Stimulated activated naive CD8-positive, alpha-beta T cell treated with anti-CD3 and anti-CD28 coated beads, Interleukin-15, Interleukin-2, amounts not matched to agents 100 ng/mL and 50 ng/mL, for 24 hours (primary cell): ENCODE measurements around the gene SLC51B.
"Not testable (repeated sequence)": the region's sequence is repeated elsewhere in the genome, so short reads cannot be mapped to it uniquely, and the experiment has no call there.

Experiments used
- H3K27ac Mint-ChIP-seq: one replicate; pipeline ENCODE4 v1.8.0; 2021; ENCODE audit warnings: mild to moderate bottlenecking, mixed read lengths
- H3K27me3 Mint-ChIP-seq: one replicate; pipeline ENCODE4 v1.8.0; 2021; ENCODE audit warnings: mixed read lengths
- H3K36me3 Mint-ChIP-seq: one replicate; pipeline ENCODE4 v1.8.0; 2021; ENCODE audit warnings: low read depth, mixed read lengths
- H3K4me1 Mint-ChIP-seq: one replicate; pipeline ENCODE4 v1.8.0; 2021; ENCODE audit warnings: low read depth, mixed read lengths
- H3K4me3 Mint-ChIP-seq: one replicate; pipeline ENCODE4 v1.8.0; 2021; ENCODE audit warnings: mild to moderate bottlenecking, mixed read lengths
- H3K9me3 Mint-ChIP-seq: one replicate; pipeline ENCODE4 v1.8.0; 2021; ENCODE audit warnings: mixed read lengths

The SLC51B gene

DNA sequence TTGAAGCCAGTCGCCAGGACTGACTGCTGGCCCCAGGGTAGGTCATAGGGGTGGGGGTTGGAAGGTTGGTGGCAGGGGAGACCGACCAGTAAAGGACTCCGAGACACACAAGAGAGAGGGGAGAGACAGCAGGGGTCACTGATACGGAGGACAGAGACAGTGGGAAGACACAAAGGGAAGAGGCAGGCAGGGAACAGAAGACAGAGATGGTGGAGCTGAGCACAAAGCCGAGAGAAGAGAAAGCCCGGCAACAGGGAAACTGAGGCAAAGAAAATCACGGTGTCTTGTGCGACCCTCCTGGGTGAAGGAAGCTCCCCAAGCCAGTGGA, 22.1 kb downstream of the SLC51B start:
- Mint-ChIP-seq H3K4me1 (no peaks in the 10 kb centered on the region), H3K27me3 (peaks cover 27% of the 10 kb centered on the region), H3K9me3 (no peaks in the 10 kb centered on the region), H3K27ac (no peak overlapping the region), H3K36me3 (no peaks in the 10 kb centered on the region), H3K4me3 (no peak overlapping the region)

GRCh38 chr15:65067645-65068402, 22.6 kb downstream of the SLC51B start, which contains the start of gene RASL12:
Gene RASL12 (minus strand): TSS chr15:65067991. CDS start chr15:65067835, 156 bp downstream.
- no peaks in the 10 kb centered on the region for H3K9me3 Mint-ChIP-seq
- no peaks in the 10 kb centered on the region for H3K36me3 Mint-ChIP-seq
- no peak within 1 kb of the TSS for H3K4me3 Mint-ChIP-seq
- H3K27ac Mint-ChIP-seq = no peak within 1 kb of the TSS
- peaks cover 27% of the 10 kb centered on the region for H3K27me3 Mint-ChIP-seq
- no peaks in the 10 kb centered on the region for H3K4me1 Mint-ChIP-seq

GRCh38 chr15:65068403-65068788, 23.2 kb downstream of the SLC51B start:
- Mint-ChIP-seq H3K4me1 (no peaks in the 10 kb centered on the region), H3K36me3 (no peaks in the 10 kb centered on the region), H3K27ac (no peak overlapping the region), H3K9me3 (no peaks in the 10 kb centered on the region), H3K27me3 (peaks cover 27% of the 10 kb centered on the region), H3K4me3 (no peak overlapping the region)

GRCh38 chr15:65069179-65069578, 24.0 kb downstream of the SLC51B start:
- Mint-ChIP-seq H3K4me3 (no peak overlapping the region), H3K36me3 (no peaks in the 10 kb centered on the region)

DNA sequence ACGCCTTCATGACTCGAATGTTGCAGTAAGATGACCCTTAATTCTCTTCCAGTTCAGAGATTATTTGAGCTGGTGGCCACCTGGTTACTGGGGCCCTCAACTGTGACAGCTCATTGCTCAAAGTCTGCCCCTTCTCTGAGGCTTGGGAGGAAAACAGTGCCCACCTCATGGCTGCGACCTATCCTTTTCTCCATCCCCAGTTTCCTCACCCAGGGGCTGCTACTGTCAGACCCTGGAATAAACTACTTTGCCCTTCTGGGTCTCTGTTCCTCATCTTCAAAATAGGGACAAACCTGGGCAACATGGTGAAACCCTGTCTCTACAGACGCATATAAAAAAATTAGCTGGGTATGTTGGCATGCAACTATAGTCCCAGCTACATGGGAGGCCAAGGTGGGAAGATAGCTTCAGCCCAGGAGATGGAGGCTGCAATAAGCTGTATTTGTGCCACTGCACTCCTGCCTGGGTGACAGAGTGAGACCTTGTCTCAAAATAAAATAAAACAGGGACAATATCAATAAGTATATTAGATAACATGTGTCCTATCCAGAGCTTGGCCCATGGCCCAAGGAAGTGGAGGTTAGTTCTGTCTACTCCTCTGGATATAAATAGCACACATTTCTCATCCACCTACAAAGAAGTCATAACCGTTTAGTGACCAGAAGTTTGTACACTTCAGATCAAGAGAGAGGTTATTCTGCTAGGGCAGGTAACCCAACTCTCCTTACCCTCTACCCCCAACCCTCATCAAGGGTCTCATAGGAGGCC, 24.8 kb downstream of the SLC51B start:
- Mint-ChIP-seq H3K4me1 (no peaks in the 10 kb centered on the region), H3K9me3 (no peaks in the 10 kb centered on the region), H3K4me3 (no peak overlapping the region), H3K36me3 (no peaks in the 10 kb centered on the region), H3K27me3 (peaks cover 27% of the 10 kb centered on the region), H3K27ac (no peak overlapping the region)

More at GRCh38 chr15:65069179-65069578, 24.0 kb downstream of the SLC51B start:
- Mint-ChIP-seq H3K4me1 (no peaks in the 10 kb centered on the region), H3K27me3 (peaks cover 27% of the 10 kb centered on the region), H3K27ac (no peak overlapping the region), H3K9me3 (no peaks in the 10 kb centered on the region)

DNA sequence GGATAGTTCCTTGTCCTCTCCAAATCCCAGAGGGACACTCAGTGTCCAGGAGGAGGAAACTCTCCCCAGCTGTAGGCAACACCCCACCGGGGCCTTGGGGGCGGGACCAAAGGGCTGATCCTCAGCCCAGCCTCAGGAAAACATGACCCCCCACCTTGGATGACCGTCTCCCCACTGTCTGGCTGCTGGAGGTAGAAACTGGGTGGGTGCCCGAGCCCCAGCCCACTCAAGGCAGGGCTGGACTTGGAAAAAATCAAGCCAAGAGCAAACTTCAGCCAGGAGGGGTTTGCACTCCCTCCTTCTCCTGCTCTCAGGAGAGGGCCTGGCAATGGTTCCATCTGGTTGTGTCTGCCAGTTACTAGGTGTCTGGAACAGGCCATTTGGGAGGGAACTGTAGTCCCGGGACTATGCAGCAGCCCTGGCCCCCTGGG, 26.2 kb downstream of the SLC51B start:
- Mint-ChIP-seq H3K27me3 (peaks cover 21% of the 10 kb centered on the region), H3K9me3 (no peaks in the 10 kb centered on the region)

GRCh38 chr15:65072027-65072426, 26.8 kb downstream of the SLC51B start:
- Mint-ChIP-seq H3K27ac (no peak overlapping the region), H3K4me3 (no peak overlapping the region), H3K9me3 (no peaks in the 10 kb centered on the region), H3K4me1 (no peaks in the 10 kb centered on the region), H3K27me3 (peaks cover 18% of the 10 kb centered on the region), H3K36me3 (no peaks in the 10 kb centered on the region)

More for the DNA sequence above, 26.2 kb downstream of the SLC51B start:
- H3K4me3 Mint-ChIP-seq = no peak overlapping the region
- H3K36me3 Mint-ChIP-seq = no peaks in the 10 kb centered on the region
- no peak overlapping the region for H3K27ac Mint-ChIP-seq
- H3K4me1 Mint-ChIP-seq = no peaks in the 10 kb centered on the region

- H3K27me3 Mint-ChIP-seq = peaks cover 14% of the 10 kb centered on the region
Measured at GRCh38 chr15:65072617-65073016, 27.4 kb downstream of the SLC51B start.

GRCh38 chr15:65074946-65075345, 29.8 kb downstream of the SLC51B start:
- H3K27me3 Mint-ChIP-seq = peaks cover 17% of the 10 kb centered on the region
- H3K4me3 Mint-ChIP-seq, H3K27ac Mint-ChIP-seq, H3K9me3 Mint-ChIP-seq, H3K36me3 Mint-ChIP-seq, H3K4me1 Mint-ChIP-seq: not testable (repeated sequence)

More at GRCh38 chr15:65072617-65073016, 27.4 kb downstream of the SLC51B start:
- Mint-ChIP-seq H3K4me3 (no peak overlapping the region), H3K27ac (no peak overlapping the region), H3K9me3 (no peaks in the 10 kb centered on the region), H3K36me3 (no peaks in the 10 kb centered on the region), H3K4me1 (peaks cover under 1% of the 10 kb centered on the region)

- not testable (repeated sequence) for H3K4me1 Mint-ChIP-seq, H3K36me3 Mint-ChIP-seq, H3K27ac Mint-ChIP-seq, H3K4me3 Mint-ChIP-seq, H3K9me3 Mint-ChIP-seq
- H3K27me3 Mint-ChIP-seq = peaks cover 17% of the 10 kb centered on the region
Measured at GRCh38 chr15:65075607-65076395, 30.6 kb downstream of the SLC51B start.

GRCh38 chr15:65076486-65077290, 31.5 kb downstream of the SLC51B start, which contains the start of gene KBTBD13:
Gene KBTBD13 (plus strand): TSS chr15:65076746. CDS start chr15:65076816, 70 bp downstream.
- peaks cover 6% of the 10 kb centered on the region for H3K4me1 Mint-ChIP-seq
- H3K9me3 Mint-ChIP-seq = no peaks in the 10 kb centered on the region
- no peaks in the 10 kb centered on the region for H3K36me3 Mint-ChIP-seq
- no peak within 1 kb of the TSS for H3K27ac Mint-ChIP-seq
- no peak within 1 kb of the TSS for H3K4me3 Mint-ChIP-seq
- H3K27me3 Mint-ChIP-seq = peaks cover 17% of the 10 kb centered on the region

DNA sequence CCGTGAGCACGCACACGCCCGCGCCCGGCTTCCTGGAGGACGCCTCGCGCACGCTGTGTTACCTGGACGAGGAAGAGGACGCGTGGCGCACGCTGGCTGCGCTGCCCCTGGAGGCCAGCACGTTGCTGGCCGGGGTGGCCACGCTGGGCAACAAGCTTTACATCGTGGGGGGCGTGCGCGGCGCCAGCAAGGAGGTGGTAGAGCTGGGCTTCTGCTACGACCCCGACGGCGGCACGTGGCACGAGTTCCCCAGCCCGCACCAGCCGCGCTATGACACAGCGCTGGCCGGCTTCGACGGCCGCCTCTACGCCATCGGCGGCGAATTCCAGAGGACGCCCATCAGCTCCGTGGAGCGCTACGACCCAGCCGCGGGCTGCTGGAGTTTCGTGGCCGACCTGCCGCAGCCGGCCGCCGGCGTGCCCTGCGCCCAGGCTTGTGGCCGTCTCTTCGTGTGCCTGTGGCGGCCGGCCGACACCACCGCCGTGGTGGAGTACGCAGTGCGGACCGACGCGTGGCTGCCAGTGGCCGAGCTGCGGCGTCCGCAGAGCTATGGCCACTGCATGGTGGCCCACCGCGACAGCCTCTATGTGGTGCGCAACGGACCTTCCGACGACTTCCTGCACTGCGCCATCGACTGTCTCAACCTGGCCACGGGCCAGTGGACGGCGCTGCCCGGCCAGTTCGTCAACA, 32.2 kb downstream of the SLC51B start:
- Mint-ChIP-seq H3K27me3 (peaks cover 17% of the 10 kb centered on the region), H3K4me3 (no peak overlapping the region), H3K27ac (no peak overlapping the region), H3K4me1 (peaks cover 14% of the 10 kb centered on the region), H3K9me3 (no peaks in the 10 kb centered on the region), H3K36me3 (no peaks in the 10 kb centered on the region)

- Mint-ChIP-seq H3K4me3 (no peak overlapping the region), H3K27me3 (peaks cover 17% of the 10 kb centered on the region), H3K36me3 (no peaks in the 10 kb centered on the region), H3K27ac (no peak overlapping the region), H3K4me1 (peaks cover 19% of the 10 kb centered on the region), H3K9me3 (no peaks in the 10 kb centered on the region)
Measured at GRCh38 chr15:65077981-65078352, 32.8 kb downstream of the SLC51B start.

DNA sequence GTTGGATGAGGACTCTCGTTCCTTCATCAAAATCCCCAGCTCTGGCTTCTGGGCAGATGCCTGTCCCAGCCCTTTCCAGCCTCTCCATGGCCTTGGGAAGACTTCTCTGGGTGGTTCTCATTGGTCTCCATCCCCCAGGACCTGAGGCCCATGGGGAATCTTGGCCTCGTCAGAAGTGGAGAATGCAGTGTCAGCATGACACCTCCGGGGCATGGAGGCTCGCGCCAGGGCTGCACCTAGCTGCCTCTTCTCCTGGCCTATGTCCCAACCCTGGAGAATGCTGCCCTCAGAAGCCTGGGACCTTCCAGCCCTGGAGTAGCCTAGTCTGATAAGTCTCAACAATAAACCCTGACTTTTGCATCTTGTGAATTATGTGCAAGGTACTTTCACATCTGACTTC, 34.4 kb downstream of the SLC51B start:
- H3K4me1 Mint-ChIP-seq = peaks cover 20% of the 10 kb centered on the region
- H3K9me3 Mint-ChIP-seq = no peaks in the 10 kb centered on the region
- no peaks in the 10 kb centered on the region for H3K36me3 Mint-ChIP-seq
- no peak overlapping the region for H3K4me3 Mint-ChIP-seq
- H3K27me3 Mint-ChIP-seq = peaks cover 17% of the 10 kb centered on the region
- no peak overlapping the region for H3K27ac Mint-ChIP-seq
